Left ventricle myocardium superior (tissue), 1 donor: ENCODE measurements around the gene NDOR1. TPM values are rescaled to one million over a fixed set of nuclear protein-coding genes. Genes with fewer than 3 reads are reported as not detected.

ENCODE experiments used
- ATAC-seq: fragments of 200-7000 bp; cut with Tn5 transposase; one replicate; pipeline ENCODE4 v1.9.1; 2020; ENCODE audit warnings: mild to moderate bottlenecking, moderate library complexity
- DNase-seq: peaks from one replicate; pipeline ENCODE4 v3.0.0-alpha.2; 2020
- intact Hi-C: fragments of 100-400 bp; cut with micrococcal nuclease; formaldehyde crosslinking; loops from one replicate; pipeline ENCODE4 v1.11.0; 2022
- total RNA-seq: library from RNA; stranded (reverse); fragmentation: NEBNext Ultra II Directional; extraction: Animal tissue kit (Norgen Biotek cat#: 25700); gene quantifications from one replicate; pipeline ENCODE4 v1.2.1, GENCODE V29; 2021
- donor health status: DM: no; HTN: yes; CAD: no; lungs with severe emphysema.

NDOR1 gene
- total RNA-seq, 1 donor from 2014 or later, result 5.7 TPM

DNA sequence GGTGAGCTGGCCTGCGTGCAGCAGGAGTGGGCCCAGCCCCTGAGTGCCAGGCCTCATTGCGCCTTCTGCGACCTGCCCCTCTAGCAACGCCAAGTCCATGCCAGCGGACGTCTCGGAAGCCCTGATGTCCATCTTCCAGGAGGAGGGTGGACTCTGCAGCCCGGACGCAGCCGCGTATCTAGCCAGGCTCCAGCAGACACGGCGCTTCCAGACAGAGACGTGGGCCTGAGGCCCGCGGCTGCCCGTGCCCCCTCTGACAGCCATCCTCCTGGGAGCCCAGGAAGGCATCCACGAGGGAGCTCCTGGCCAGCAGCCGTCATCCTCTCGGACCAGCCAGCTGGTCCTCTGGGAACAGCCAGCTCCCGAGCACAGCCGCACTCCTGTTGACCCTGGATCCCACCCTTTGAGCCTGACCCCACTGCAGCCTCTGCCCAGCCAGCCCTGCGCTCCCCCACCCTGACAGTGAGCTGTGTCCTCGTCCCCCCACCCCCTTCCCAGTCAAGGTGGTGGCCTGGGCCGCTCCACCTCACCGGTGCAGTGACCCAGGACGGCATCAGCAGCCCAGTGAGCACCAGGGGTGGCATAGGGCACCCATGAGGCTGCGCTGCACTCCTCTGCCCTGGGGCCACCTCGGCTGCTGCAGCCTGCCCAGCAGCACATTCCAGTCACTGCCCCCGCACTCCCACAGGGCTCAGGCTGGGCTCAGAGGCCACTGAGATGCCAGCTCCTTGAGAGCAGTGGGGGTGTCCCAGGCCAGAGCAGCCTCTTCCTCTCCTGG, 10.9 kb downstream of the NDOR1 start:
- ATAC-seq (no peak), DNase-seq (no peak)
- intact Hi-C loops, result no loop called here

DNA sequence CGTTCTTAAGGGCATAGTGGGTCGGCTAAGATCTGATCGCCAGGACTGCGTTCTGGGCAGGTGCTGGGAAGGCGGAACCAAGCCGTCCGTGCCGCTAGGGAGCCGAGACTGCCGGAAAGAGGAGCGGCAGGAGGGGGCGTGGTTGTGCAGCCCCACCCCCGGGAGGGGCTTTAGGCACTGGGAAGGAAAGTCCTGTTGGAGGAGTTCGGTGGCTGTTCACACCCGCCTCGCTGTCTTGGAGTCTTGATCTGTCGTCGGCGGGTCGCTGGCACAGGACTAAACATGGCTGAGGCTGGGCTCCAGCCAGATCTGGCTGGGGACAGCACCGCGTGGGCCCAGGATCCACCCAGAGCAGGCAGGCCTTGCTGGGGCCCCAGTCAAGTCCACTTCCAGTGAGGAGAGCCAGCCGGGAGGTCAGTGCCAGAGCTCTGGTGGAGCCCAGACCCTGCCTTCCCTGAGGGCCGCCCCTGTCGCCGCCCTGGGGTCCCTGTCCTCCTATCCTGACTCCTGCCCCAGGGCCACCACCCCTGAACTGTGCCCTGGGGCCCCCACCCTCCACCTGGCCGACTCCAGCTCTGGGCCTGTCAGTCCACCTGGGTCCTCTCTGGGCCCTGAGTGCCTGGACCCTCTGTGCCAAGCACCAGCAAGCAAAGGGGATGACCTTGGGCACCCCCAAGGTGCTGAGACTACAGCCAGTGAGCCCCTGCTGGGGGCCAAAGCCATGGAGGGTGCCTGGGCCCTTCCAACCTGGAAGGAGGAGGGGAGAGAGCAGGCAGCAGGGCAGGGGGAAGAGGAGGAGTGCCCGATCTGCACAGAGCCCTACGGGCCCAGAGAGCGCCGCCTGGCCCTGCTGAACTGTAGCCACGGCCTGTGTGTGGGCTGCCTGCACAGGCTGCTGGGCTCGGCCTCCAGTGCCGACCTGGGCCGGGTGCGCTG, 12.0 kb downstream of the NDOR1 start:
- intact Hi-C loops, result no loop called here
- peak; percentile 81 for DNase-seq
- ATAC-seq, result peak; percentile 60

DNA sequence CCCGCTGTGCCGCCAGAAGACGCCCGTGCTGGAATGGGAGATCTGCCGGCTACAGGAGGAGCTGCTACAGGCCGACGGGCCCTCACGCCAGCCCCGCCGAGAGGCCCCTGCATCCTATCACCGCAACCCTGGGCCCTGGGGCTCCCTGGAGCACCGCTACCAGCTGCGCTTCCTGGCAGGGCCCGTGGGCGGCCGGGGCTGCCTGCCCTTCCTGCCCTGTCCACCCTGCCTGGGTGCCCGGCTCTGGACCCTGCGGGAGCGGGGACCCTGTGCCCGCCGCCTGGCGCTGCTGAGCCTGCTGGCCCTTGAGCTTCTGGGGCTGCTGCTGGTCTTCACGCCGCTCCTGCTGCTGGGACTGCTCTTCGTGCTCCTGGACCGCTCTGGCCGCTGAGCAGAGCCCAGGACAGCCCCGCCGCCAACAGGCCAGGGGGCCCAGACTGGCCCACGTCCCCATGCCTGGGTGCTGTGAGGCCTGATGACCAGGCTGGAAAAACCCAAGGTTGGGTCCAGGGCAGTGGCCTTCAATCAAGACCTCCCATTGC, 12.8 kb downstream of the NDOR1 start:
- DNase-seq, result no peak
- no peak for ATAC-seq
- intact Hi-C loops, result no loop called here

DNA sequence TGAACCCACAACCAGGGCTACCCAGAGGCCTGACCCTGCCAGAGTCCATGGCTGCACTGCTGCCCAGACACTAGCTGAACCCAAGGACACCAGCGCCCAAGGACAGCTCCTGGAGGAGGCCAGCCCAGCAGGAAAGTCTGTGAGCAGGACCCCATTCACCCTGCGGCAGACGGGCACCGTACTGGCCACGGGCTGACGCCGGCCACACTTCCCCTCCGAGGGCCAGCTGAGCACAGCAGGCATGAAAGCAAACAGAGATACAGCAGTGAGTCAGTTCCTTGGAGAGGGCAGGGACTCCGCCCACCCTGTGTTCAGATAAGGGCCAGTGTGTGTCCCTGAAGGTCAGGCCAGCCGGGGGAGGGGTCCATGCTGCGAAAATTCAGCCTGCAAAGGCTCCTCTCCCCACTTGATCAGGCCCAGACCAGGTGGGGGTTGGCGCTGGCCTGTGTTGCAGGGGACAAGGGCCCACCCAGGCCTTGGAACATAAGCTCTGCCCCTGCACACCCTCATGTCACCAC, 13.3 kb downstream of the NDOR1 start:
- intact Hi-C loops, result no loop called here
- peak; percentile 17 for ATAC-seq
- no peak for DNase-seq

DNA sequence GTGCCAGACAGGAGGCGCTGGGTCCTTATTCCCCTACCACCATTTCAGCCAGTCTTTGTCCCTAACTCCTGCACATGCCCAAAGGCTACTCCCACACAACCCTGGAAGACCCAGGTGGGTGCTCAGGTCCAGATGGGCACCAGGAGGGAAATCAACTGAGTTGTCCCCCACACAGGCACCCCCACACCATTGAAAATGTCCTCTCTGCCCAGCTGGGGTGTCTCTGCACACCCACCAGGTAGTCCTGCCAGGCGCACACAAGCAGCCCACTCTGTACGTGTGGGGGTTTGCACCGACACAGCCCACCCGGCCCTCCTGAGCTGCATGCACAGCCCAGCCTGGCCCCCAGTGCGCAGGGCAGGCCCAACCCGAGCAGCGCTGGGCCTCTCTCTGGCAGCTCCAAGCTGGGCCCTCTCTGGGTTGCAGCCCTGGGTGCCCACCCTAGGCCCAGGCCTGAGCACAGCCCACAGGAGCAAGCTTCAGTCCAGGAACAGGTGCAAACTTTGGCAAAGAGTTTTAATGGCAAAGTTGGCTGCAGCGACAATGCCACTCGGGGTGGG, 14.3 kb downstream of the NDOR1 start:
- intact Hi-C loops, result no loop called here
- ATAC-seq, result no peak
- no peak for DNase-seq

DNA sequence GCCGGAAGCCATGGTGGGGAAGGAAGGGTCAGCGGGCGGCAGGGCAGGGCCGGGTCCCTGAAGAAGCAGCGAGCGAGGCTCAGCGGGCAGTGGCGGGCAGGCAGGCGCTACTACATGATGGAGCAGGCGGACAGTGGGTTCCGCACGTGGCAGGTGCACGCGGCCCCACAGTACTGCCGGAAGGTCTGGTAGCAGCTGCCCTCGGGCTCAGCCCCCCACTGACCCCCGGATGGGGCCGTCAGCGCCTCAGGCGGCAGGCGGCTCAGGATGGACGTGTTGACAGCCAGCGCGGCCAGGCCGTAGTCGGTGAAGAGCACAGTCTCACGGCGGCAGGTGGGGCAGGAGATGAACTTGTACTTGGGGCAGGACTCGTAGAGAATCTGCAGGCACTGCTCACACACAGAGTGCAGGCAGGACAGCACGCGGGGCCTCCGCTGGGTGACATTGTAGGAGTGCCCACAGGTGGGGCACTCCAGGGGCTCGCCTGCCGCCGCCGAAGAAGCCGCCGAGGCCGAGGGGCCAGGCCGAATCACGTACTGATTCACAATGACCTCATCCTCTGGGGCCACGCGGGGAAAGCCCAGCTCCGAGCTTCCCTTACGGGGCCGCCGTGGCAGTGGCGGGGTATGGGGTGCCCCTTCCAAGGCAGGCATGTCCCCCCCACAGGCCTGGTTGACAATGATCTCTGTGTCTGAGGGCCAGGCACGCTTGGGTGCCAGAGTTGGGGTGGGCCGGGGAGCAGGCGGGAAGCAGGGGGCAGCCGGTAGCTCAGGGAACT, 15.0 kb downstream of the NDOR1 start:
- DNase-seq (no peak), ATAC-seq (no peak)
- intact Hi-C loops, result no loop called here

DNA sequence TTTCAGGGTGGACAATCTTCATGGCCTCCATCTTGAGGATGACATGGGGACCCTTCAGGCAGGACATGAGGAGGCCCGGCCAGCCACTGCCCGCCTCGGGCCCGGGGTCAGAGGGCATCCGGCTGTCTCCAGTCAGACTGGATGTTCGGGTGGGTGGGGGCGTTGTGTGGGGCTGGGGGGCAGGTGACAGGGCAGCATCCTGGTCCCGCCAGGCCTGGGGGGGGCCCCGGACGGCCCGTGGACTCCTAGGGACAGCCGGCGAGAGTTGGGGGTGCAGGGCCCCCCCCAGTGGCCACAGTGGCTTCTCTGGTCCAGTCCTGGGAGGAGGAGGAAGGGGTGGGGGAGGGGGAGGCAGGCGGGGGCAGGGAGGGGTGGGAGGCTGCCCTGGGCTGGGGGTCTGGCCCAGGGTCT, 15.6 kb downstream of the NDOR1 start:
- intact Hi-C loops, result no loop called here
- DNase-seq (no peak), ATAC-seq (no peak)

DNA sequence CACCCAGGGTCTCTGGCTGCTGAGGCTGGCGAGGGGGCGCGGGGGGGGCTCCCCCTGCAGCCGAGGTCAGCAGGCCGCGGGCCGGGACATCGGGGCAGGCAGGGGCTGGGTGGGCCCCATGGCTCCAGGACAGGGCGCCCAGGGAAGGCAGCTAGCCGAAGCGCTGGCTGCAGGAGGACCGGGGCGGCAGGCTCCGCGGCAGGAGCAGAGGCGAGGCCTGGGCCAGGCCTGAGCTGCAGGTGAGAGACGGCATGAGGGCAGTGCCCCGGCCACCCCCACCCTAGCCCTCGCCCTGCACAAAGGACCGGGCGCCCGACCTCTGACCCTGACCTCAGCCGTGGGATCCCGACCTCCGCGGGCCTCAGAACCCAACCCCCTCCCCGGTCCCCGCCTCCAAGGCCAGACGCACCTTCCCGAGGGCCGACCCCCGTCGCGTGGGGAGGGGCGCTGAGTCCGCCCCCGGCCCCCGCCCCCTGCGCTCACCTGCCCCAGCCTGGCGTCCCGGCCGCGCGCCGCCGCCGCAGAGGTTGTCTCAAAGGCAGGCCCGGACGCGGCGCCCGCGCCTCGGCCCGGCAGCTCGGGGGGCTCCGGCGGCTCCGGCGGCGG, 16.1 kb downstream of the NDOR1 start:
- DNase-seq (no peak), ATAC-seq (no peak)
- intact Hi-C loops, result no loop called here

DNA sequence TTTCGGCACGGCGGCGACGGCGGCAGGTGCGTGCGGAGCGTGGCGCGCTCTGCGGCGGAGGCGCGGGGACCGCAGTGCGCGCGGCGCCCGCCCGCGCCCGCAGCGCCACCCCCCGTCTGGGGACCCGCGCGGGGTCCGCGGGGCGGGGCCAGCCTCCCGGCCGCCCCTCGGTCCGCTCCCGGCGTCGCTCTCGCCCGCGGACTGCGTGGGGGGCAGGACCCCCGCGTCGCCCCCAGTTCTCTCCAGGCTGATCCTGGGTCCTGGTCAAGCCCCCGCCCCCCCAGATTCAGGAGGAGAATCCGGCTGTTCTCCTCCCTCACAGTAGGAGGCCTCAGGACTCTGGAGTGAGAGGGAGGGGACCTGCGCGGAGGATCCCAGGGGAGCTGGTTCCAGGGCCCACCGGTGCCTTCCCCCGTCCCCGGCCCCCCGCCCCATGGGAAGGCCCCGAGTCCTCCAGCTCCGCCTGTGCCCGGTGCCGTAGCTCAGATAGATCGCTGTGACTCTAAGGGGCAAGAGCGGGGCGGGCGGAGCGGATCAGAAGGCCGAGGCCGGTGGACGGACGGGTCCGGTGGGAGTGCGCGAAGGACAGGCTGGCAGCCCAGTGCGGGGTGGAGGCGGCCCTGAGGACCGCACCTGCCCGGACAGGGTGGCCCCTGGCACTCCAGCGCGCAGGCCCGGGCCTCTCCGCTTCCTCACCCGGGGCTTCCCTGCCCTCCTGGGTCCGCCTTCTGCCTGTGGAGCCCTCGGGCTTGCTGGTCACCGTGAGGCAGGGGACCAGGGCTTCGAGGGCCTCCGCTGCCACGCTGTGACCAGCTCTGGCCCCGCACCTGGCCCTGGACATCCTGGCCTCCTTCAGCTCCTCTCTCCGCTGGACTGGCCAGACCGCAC, 16.9 kb downstream of the NDOR1 start, which contains the start of gene RNF208:
RNF208 (minus strand) TSS at position 51 of the 888 bp plus-strand sequence. CDS start 1,028 bp downstream, outside the sequence.
- DNase-seq, result peak; percentile 60
- ATAC-seq, result peak; percentile 5
- intact Hi-C loops, result no loop called here

DNA sequence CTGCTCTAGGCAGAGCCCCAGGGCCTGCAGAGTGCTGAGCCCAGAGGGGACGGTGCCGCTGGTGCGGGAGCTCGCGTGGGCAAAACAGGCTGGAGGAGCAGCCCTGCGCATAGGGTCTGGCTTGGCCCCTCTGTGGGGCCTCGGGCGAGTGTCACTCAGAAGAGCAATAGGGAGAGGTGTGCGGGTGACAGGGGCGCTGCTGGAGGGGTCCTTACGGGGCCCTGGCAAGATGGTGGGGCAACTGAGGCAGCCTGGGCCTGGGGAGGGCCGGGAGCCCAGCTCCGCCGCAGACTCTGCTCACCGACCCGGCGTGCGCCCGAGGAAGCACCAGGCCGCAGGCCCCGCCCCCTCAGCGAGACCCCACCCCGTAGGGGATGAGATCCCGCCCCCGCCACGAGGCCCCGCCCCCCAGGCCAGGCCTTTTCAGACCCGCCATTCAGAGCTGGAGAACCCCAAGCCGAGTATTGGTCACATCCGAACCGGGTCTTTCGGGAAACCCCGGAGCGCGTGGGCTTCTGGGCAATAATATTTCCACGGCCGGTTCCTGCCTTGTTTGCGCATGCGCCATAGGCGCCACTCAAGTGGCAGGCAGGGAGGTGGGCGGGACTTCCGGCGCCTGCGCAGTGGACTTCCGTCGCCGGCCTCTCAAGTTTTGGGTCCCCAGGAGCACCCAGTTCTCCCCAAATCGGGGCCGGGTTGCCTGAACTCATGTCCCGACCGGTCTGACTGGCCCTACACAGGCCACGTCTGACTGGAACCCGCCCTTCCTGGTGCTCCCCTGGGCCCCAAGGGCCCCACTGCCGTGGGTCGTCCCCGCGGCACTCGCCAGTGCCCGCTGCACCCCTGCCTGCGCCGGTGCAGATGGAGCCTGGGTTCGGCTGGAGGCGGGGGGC, 17.8 kb downstream of the NDOR1 start:
- ATAC-seq, result peak; percentile 90
- intact Hi-C loops, result no loop called here
- peak; percentile 98 for DNase-seq

DNA sequence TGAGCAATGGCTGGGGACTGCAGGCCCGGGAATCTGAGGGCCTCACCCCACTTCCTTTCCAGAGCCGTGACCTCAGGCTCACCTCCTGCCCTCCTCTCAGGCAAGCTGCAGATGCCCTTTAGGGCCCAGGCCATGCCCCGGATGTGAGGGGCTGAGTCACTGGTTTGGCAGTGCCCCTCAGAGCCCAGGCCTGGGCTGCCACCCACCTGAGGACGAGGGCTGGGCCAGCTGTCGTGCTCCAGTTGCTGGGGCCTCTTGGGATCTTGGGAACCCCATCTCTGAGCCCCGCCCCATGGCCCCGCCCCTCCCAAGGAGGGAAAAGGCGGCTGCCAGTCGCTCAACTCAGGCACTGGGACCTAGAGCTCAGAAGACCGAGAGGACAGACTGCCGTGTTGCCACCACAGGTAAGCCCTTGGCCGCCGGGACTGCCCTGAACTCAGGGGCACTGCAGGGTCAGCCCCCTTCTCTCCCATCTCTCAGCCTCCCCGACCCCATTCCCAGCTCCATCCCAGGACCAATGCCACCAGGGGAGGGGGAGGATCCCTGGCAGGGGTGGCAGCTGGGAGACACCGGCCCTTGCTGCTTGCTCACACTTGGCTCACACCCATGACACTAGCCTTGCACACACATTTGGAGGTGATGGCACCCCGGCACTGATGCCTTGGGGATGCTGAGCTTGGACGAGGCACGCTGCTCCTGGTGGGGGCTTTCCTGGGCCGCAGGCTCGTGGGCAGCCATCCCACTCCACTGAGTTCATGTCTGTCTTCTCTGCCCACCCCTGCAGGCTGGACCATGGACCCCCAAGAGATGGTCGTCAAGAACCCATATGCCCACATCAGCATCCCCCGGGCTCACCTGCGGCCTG, 19.6 kb downstream of the NDOR1 start, which contains the start of gene CYSRT1:
CYSRT1 (plus strand) TSS at position 345 of the 865 bp plus-strand sequence; CDS start at position 793, 448 bp downstream.
- intact Hi-C loops, result no loop called here
- ATAC-seq (no peak), DNase-seq (no peak)

DNA sequence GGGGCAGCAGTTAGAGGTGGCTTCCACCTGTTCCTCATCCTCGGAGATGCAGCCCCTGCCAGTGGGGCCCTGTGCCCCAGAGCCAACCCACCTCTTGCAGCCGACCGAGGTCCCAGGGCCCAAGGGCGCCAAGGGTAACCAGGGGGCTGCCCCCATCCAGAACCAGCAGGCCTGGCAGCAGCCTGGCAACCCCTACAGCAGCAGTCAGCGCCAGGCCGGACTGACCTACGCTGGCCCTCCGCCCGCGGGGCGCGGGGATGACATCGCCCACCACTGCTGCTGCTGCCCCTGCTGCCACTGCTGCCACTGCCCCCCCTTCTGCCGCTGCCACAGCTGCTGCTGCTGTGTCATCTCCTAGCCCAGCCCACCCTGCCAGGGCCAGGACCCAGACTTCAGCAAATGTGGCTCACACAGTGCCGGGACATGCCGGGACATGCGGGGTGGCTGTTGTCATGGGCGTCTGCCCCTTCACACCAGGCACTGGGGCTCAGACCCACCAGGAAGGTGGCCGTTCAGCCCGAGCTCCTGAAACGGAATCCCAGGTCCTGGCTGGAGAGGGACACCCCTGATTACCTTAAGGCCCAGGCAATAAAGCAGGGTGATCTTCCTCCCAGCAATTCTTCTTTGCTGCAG, 20.3 kb downstream of the NDOR1 start:
- intact Hi-C loops, result no loop called here
- DNase-seq (no peak), ATAC-seq (no peak)

DNA sequence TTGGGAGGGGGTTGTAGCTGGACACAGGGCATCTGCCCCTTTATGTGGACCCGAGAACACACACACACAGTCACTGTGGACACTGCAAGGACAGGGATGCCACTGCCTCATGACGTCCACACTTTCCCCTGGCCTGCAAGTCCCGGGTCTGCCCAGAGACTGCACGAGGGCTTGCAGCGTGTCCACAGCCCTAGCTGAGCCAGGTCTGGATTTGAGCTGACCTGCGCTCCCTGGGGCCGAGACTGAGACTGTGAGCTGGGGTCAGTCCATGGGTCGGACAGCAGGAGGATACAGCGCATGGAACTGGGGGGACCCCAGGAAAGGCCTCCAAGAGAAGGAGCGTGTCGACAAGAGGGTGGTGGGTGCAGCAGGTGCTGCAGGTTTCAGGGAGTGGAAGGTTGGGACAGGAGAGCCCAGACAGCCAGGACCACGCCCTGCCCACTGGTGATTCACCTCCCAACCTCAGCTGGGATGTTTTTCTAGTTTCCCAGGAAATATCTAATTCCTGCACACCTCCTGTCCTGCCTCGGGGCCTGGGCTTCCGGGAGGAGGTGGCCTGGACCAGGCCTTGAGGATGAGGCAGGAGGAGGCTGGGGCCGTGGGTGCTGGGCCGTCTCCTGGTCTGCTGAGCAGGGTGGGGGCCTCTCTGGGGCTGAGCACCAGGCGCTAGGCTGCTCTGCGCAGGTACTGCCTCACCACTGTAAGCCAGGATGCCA, 21.0 kb downstream of the NDOR1 start:
- ATAC-seq (no peak), DNase-seq (no peak)
- intact Hi-C loops, result no loop called here
